ENCODE data around the gene NOL6. TPM values are rescaled to one million over a fixed set of nuclear protein-coding genes. Genes with fewer than 3 reads are reported as not detected.

The NOL6 gene
- polyA plus RNA-seq, 1 experiment = 34.7 TPM

DNA sequence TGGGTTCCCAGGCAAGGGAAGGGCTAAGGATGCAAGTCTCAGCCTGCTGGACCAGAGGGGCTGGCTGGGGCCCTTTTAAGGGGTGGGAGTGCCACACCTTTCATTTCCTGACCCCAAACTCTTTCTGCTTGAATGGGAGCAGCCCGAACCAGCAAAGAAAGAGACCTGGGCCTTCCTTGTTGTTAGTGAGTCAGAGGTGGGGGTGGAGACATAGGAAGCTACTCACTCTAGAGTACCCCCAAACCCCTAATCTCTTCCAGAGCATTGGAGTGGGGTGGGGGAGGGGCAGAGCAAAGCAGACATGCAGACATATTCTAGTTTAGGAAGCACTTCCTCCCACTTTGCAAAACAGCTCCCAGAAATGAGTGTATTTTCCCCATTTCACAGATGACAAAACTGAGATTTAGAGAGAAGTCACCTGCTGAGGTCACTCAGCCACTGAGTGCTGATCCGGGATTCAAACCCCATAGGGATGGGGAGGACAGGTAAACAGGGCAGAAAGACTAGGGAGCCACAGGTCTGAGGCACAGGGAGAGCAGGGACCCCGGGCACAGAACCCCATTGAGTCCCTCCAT is 20.4 kb downstream of the NOL6 start:
- Histone ChIP-seq H3K4me3 (ENCODE audit: low read depth, low read length) (no peak overlapping the region), H3K27ac (ENCODE audit: low read depth, low read length) (no peak overlapping the region), H3K27me3 (ENCODE audit: control insufficient read depth, insufficient read depth, low read length) (no peaks in the 10 kb centered on the region), H3K9me3 (ENCODE audit: control insufficient read depth, insufficient read depth, low read length) (no peaks in the 10 kb centered on the region)
- DNase-seq (ENCODE audit: low read depth, low spot score) = no peak
- ChIA-PET CTCF (interaction anchor here (0.6 to 4.8 kb wide), 56 partner anchors 9 to 427 kb away, joined by 3 to 48 read pairs (median 5); partner anchors contain the start of genes AQP7, CHMP5 and NOL6), POLR2A (interaction anchor here (0.6 to 1.3 kb wide), 4 partner anchors 9 to 163 kb away, joined by 3 to 5 read pairs (median 4); partner anchors contain the start of gene NFX1)
- TF ChIP-seq, protein P1, sequence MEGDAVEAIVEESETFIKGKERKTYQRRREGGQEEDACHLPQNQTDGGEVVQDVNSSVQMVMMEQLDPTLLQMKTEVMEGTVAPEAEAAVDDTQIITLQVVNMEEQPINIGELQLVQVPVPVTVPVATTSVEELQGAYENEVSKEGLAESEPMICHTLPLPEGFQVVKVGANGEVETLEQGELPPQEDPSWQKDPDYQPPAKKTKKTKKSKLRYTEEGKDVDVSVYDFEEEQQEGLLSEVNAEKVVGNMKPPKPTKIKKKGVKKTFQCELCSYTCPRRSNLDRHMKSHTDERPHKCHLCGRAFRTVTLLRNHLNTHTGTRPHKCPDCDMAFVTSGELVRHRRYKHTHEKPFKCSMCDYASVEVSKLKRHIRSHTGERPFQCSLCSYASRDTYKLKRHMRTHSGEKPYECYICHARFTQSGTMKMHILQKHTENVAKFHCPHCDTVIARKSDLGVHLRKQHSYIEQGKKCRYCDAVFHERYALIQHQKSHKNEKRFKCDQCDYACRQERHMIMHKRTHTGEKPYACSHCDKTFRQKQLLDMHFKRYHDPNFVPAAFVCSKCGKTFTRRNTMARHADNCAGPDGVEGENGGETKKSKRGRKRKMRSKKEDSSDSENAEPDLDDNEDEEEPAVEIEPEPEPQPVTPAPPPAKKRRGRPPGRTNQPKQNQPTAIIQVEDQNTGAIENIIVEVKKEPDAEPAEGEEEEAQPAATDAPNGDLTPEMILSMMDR (IDR thresholded peaks at IDR 0.05; ENCODE audit: low read depth, low read length) = no peak

DNA sequence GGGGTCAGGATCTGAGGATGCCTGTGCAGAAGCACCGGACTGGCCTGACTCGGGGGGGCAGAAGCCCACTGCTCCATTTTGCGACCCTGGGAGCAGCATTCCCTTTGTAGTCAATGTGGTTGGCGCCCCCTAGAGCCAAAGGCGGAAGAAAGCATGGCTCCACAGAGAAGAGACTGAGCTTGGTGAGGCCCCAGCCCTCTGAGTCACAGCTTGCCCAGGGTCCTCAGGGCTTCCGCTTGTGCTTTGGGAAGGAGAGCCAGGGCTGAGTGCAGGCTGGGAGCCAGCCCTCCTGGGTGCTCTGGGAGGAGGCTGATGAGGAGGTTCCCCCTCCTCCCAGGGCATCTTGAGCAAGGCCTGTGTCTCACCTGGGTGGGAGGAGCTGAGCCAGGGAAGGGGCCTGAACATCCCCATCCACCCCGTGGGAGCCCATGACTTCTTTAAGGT is 20.9 kb downstream of the NOL6 start:
- CTCF ChIA-PET = interaction anchor here (0.6 to 4.8 kb wide), 56 partner anchors 8 to 426 kb away, joined by 3 to 48 read pairs (median 5); partner anchors contain the start of genes AQP7, CHMP5 and NOL6
- POLR2A ChIA-PET = interaction anchor here (1.2 to 1.3 kb wide), 2 partner anchors 78 to 163 kb away, joined by 3 to 5 read pairs; partner anchors contain the start of gene NFX1

DNA sequence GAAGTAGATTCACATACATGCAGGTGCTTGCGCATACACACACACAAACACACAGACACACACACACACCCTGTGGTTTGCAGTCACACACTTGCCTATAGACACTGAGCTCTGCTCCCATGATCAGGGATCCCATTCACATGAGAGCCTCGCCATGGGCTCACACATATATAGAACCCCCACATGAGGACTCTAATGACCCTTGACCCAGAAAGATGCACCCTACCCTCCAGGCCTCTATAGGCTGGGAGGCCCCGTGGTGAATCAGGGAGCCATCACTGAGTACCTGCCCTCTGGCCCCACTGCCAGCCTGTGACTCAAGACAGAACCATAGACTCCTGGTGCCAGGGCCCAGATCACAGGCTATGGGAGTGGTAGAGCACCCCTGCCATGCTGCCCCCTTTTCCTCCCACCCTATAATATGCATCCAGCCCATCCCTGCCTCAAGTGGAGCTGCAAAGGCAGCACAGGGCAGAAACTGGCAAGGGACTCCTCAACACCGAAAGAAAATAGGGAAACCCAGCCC is 23.0 kb downstream of the NOL6 start:
- CTCF ChIA-PET = interaction anchor here (1.5 to 4.8 kb wide), 5 partner anchors 9 to 90 kb away, joined by 3 to 48 read pairs (median 43); partner anchors contain the start of gene AQP7
- POLR2A ChIA-PET = no interaction called here
- Histone ChIP-seq H3K27me3 (ENCODE audit: control insufficient read depth, insufficient read depth, low read length) (no peaks in the 10 kb centered on the region), H3K4me3 (ENCODE audit: low read depth, low read length) (no peak overlapping the region), H3K9me3 (ENCODE audit: control insufficient read depth, insufficient read depth, low read length) (no peaks in the 10 kb centered on the region), H3K27ac (ENCODE audit: low read depth, low read length) (no peak overlapping the region)
- no peak for DNase-seq (ENCODE audit: low read depth, low spot score)
- TF ChIP-seq, protein P1 (IDR thresholded peaks at IDR 0.05; ENCODE audit: low read depth, low read length) = no peak

More for the DNA sequence above, 20.9 kb downstream of the NOL6 start:
- Histone ChIP-seq H3K9me3 (ENCODE audit: control insufficient read depth, insufficient read depth, low read length) (no peaks in the 10 kb centered on the region), H3K27me3 (ENCODE audit: control insufficient read depth, insufficient read depth, low read length) (no peaks in the 10 kb centered on the region), H3K27ac (ENCODE audit: low read depth, low read length) (no peak overlapping the region), H3K4me3 (ENCODE audit: low read depth, low read length) (no peak overlapping the region)
- TF ChIP-seq, protein P1 (IDR thresholded peaks at IDR 0.05; ENCODE audit: low read depth, low read length) = peak; percentile 89
- peak; percentile 46 for DNase-seq (ENCODE audit: low read depth, low spot score)

DNA sequence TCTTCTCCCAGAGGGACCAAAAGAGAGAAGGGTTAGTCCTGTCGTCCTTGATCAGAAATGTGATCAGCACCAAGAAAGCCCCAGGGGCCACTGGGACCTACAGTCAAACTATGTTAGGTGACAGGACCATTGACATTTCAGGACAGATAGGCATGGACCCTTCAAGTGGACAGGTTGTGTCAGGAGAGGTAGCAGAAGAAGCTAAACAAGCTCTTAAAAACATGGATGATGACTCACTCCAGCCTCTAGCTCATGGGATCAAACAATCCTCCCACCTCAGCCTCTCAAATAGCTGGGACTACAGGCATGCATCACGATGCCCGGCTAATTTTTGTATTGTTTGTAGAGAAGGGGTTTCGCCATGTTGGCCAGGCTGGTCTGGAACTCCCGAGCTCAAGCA is 24.0 kb downstream of the NOL6 start:
- no peak for DNase-seq (ENCODE audit: low read depth, low spot score)
- CTCF ChIA-PET = interaction anchor here (4.8 kb wide), 1 partner anchor 17 kb away, joined by 43 read pairs; no protein-coding TSS in a partner anchor
- no peak overlapping the region for H3K27ac ChIP-seq (ENCODE audit: low read depth, low read length)
- TF ChIP-seq, protein P1 (IDR thresholded peaks at IDR 0.05; ENCODE audit: low read depth, low read length) = no peak
- POLR2A ChIA-PET = no interaction called here
- H3K27me3 ChIP-seq (ENCODE audit: control insufficient read depth, insufficient read depth, low read length) = no peaks in the 10 kb centered on the region
- H3K9me3 ChIP-seq (ENCODE audit: control insufficient read depth, insufficient read depth, low read length) = no peaks in the 10 kb centered on the region
- no peak overlapping the region for H3K4me3 ChIP-seq (ENCODE audit: low read depth, low read length)

Measured in AG04450 (cell line).